HG02943 (cell line): Measurements from ENCODE around the gene TEX55.
"Not testable (repeated sequence)": the region's sequence is repeated elsewhere in the genome, so short reads cannot be mapped to it uniquely, and the experiment has no call there.

Source experiments
- ATAC-seq: cut with Tn5 transposase; IDR thresholded peaks from one replicate; pipeline ENCODE4 v1.9.1; 2021; ENCODE audit warnings: mild to moderate bottlenecking, low read depth, moderate library complexity; ENCODE audit not compliant: unreplicated experiment

Gene TEX55

GRCh38 chr3:119145500-119146167 is at the start of gene TEX55:
TEX55 (plus strand) TSS chr3:119146165; CDS start chr3:119146190, 25 bp downstream.
- ATAC-seq = no peak

- ATAC-seq = no peak
Observed at GRCh38 chr3:119098003-119098402, 48.0 kb upstream of the TEX55 start.

GRCh38 chr3:119098619-119099222 is 47.2 kb upstream of the TEX55 start:
- no peak for ATAC-seq

GRCh38 chr3:119099785-119100184 is 46.2 kb upstream of the TEX55 start:
- no peak for ATAC-seq

GRCh38 chr3:119104031-119104430 is 41.9 kb upstream of the TEX55 start:
- ATAC-seq = no peak

GRCh38 chr3:119118330-119118729 is 27.6 kb upstream of the TEX55 start:
- not testable (repeated sequence) for ATAC-seq

GRCh38 chr3:119120480-119120879 is 25.5 kb upstream of the TEX55 start:
- no peak for ATAC-seq

GRCh38 chr3:119122350-119122749 is 23.6 kb upstream of the TEX55 start:
- no peak for ATAC-seq

GRCh38 chr3:119125342-119125741 is 20.6 kb upstream of the TEX55 start:
- no peak for ATAC-seq

GRCh38 chr3:119125742-119126504 is 20.0 kb upstream of the TEX55 start:
- no peak for ATAC-seq

- ATAC-seq = not testable (repeated sequence)
Observed at GRCh38 chr3:119130291-119130690, 15.7 kb upstream of the TEX55 start.

- ATAC-seq = not testable (repeated sequence)
Observed at GRCh38 chr3:119132291-119132690, 13.7 kb upstream of the TEX55 start.

GRCh38 chr3:119139360-119139759 is 6.6 kb upstream of the TEX55 start:
- ATAC-seq = not testable (repeated sequence)

GRCh38 chr3:119140466-119140865 is 5.5 kb upstream of the TEX55 start:
- ATAC-seq = no peak

- ATAC-seq = no peak
Observed at GRCh38 chr3:119145128-119145499, 851 bp upstream of the TEX55 start.

- ATAC-seq = no peak
Observed at GRCh38 chr3:119146578-119147375, 812 bp downstream of the TEX55 start.

GRCh38 chr3:119147494-119147893 is 1.5 kb downstream of the TEX55 start:
- no peak for ATAC-seq

- no peak for ATAC-seq
Observed at GRCh38 chr3:119148493-119149180, 2.7 kb downstream of the TEX55 start.

GRCh38 chr3:119149484-119149883 is 3.5 kb downstream of the TEX55 start:
- no peak for ATAC-seq

- ATAC-seq = no peak
Observed at GRCh38 chr3:119156868-119157267, 10.9 kb downstream of the TEX55 start.
